Chondrocyte (in vitro differentiated cells): ENCODE data around the gene GUSB. TPM values are rescaled to one million over a fixed set of nuclear protein-coding genes. Genes with fewer than 3 reads are reported as not detected.

ENCODE experiments used
- DNase-seq: peaks from one replicate; pipeline ENCODE4 v3.0.0; 2021; ENCODE audit warnings: mixed read lengths, low spot score
- H3K27ac Mint-ChIP-seq: one replicate; pipeline ENCODE4 v1.8.0; 2021; ENCODE audit warnings: mild to moderate bottlenecking, moderate library complexity, mixed read lengths; ENCODE audit not compliant: unreplicated experiment
- H3K27me3 Mint-ChIP-seq: 2 replicates; pipeline ENCODE4 v1.8.0; 2021; ENCODE audit warnings: low read depth, mixed read lengths
- H3K36me3 Mint-ChIP-seq: 2 replicates; pipeline ENCODE4 v1.8.0; 2021; ENCODE audit warnings: low read depth, mixed read lengths
- H3K4me1 Mint-ChIP-seq: 2 replicates; pipeline ENCODE4 v1.8.0; 2021; ENCODE audit warnings: low read depth, mild to moderate bottlenecking, mixed read lengths
- H3K4me3 Mint-ChIP-seq: one replicate; pipeline ENCODE4 v1.8.0; 2021; ENCODE audit warnings: mild to moderate bottlenecking, moderate library complexity, mixed read lengths; ENCODE audit not compliant: unreplicated experiment
- H3K9me3 Mint-ChIP-seq: 2 replicates; pipeline ENCODE4 v1.8.0; 2021; ENCODE audit warnings: low read depth, mixed read lengths
- CTCF ChIP-seq: fragments of 200-600 bp; sonication (generic); IDR thresholded peaks from 2 replicates; pipeline ENCODE4 v1.5.0; 2021; ENCODE audit warnings: antibody characterized with exemption, mild to moderate bottlenecking, moderate library complexity
- total RNA-seq: library from RNA; stranded (reverse); gene quantifications from 3 replicates; pipeline ENCODE4 v1.2.1, GENCODE V29; 2021

Gene GUSB
- total RNA-seq, 1 donor from 2014 or later = 27.3 TPM

GRCh38 chr7:65962033-65962432 is 20.0 kb downstream of the GUSB start:
- peaks cover 32% of the 10 kb centered on the region for H3K36me3 Mint-ChIP-seq
- H3K4me1 Mint-ChIP-seq = no peaks in the 10 kb centered on the region
- TF ChIP-seq CTCF = no peak
- H3K9me3 Mint-ChIP-seq = no peaks in the 10 kb centered on the region
- H3K27me3 Mint-ChIP-seq = no peaks in the 10 kb centered on the region
- peak; percentile 63 for DNase-seq
- H3K4me3 Mint-ChIP-seq = no peak overlapping the region
- H3K27ac Mint-ChIP-seq = no peak overlapping the region

- H3K4me1 Mint-ChIP-seq = no peaks in the 10 kb centered on the region
- no peaks in the 10 kb centered on the region for H3K9me3 Mint-ChIP-seq
- DNase-seq = peak; percentile 41
- no peak overlapping the region for H3K27ac Mint-ChIP-seq
- peaks cover 27% of the 10 kb centered on the region for H3K36me3 Mint-ChIP-seq
- no peaks in the 10 kb centered on the region for H3K27me3 Mint-ChIP-seq
- no peak for TF ChIP-seq CTCF
- no peak overlapping the region for H3K4me3 Mint-ChIP-seq
These were observed 21.5 kb downstream of the GUSB start for GRCh38 chr7:65960351-65961074.

- no peak for DNase-seq
- peaks cover 13% of the 10 kb centered on the region for H3K36me3 Mint-ChIP-seq
These were observed 26.3 kb downstream of the GUSB start for GRCh38 chr7:65955718-65956117.

GRCh38 chr7:65953890-65954450 is 28.0 kb downstream of the GUSB start:
- H3K4me1 Mint-ChIP-seq = no peaks in the 10 kb centered on the region
- H3K27ac Mint-ChIP-seq = no peak overlapping the region
- no peaks in the 10 kb centered on the region for H3K27me3 Mint-ChIP-seq
- H3K36me3 Mint-ChIP-seq = peaks cover 7% of the 10 kb centered on the region
- DNase-seq = peak; percentile 30
- H3K4me3 Mint-ChIP-seq = no peak overlapping the region
- no peak for TF ChIP-seq CTCF
- no peaks in the 10 kb centered on the region for H3K9me3 Mint-ChIP-seq

More at GRCh38 chr7:65955718-65956117, 26.3 kb downstream of the GUSB start:
- Mint-ChIP-seq H3K9me3 (no peaks in the 10 kb centered on the region), H3K27me3 (no peaks in the 10 kb centered on the region), H3K4me1 (no peaks in the 10 kb centered on the region), H3K27ac (no peak overlapping the region), H3K4me3 (no peak overlapping the region)
- no peak for TF ChIP-seq CTCF

- Mint-ChIP-seq H3K36me3 (peaks cover 7% of the 10 kb centered on the region), H3K27me3 (no peaks in the 10 kb centered on the region), H3K4me1 (no peaks in the 10 kb centered on the region), H3K4me3 (no peak overlapping the region), H3K27ac (no peak overlapping the region), H3K9me3 (no peaks in the 10 kb centered on the region)
- no peak for DNase-seq
- no peak for TF ChIP-seq CTCF
These were observed 28.9 kb downstream of the GUSB start for GRCh38 chr7:65953001-65953720.
